ENCODE results near the gene COMMD4. TPM values are rescaled to one million over a fixed set of nuclear protein-coding genes. Genes with fewer than 3 reads are reported as not detected.

Gene COMMD4
- total and polyA plus RNA-seq, 2 of the 8 experiments (the other 6 are each of a cell fraction or from before 2014, with no cell fraction given), result 131 to 236 TPM

GRCh38 chr15:75348034-75348561 is 12.2 kb downstream of the COMMD4 start:
- H3K23ac ChIP-seq (ENCODE audit: insufficient read length), result no peak overlapping the region
- H2BK120ac ChIP-seq (replicated peaks; ENCODE audit: low read depth, low read length), result no peak overlapping the region
- H3K18ac ChIP-seq (ENCODE audit: extremely low read depth, low read length), result no peak overlapping the region; the same call in 1 of the 2 replicates
- H3K79me2 ChIP-seq (ENCODE audit: control insufficient read depth in 1 of 2, insufficient read depth in 2 of 2, low read length in 2 of 2), result no peaks in the 10 kb centered on the region
- H3K4ac ChIP-seq (replicated peaks; ENCODE audit: insufficient read length, low read depth, low read length), result peak overlapping the region; percentile 85
- no peaks in the 10 kb centered on the region for H3K9me3 ChIP-seq (ENCODE audit: insufficient read depth in 2 of 2, low read depth in 1 of 2, low read length in 1 of 2)
- peak overlapping the region; percentile 46 for H3K56ac ChIP-seq (replicated peaks; ENCODE audit: insufficient read length, low read depth, low read length)
- no peak overlapping the region for H4K5ac ChIP-seq (ENCODE audit: insufficient read length, low read depth, low read length)
- H2BK5ac ChIP-seq (ENCODE audit: low read depth, low read length), result no peak overlapping the region
- H4K91ac ChIP-seq (replicated peaks; ENCODE audit: insufficient read length, low read length), result peak overlapping the region; percentile 74
- peak overlapping the region in 3 of 4 experiments; percentile 26 to 65 (median 56); a peak in 5 of 7 replicates for H3K9ac ChIP-seq (replicated peaks in 1 of 4; ENCODE audit: extremely low read depth in 1 of 4, low read depth in 3 of 4, low read length in 3 of 4)
- H3K27me3 ChIP-seq (replicated peaks in 1 of 4; ENCODE audit: control insufficient read depth in 3 of 4, extremely low read depth in 1 of 4, insufficient read depth in 3 of 4, low read length in 3 of 4), result peaks cover 0 to 31% (median 16%) of the 10 kb centered on the region in 4 experiments; a peak in 5 of 7 replicates
- no peak overlapping the region for H2AK5ac ChIP-seq (ENCODE audit: low read depth, low read length)
- FAIRE-seq (no peak), DNase-seq (ENCODE audit: low read depth in 1 of 2, low spot score in 2 of 2) (peak in 1 of 2 experiments; percentile 64)
- peak overlapping the region; percentile 84 to 85 for H3K4me2 ChIP-seq (ENCODE audit: insufficient read depth in 1 of 2, low read depth in 2 of 2, low read length in 2 of 2)
- CTCF ChIA-PET (ENCODE audit: partially characterized antibody), result interaction anchor here (1.1 to 1.6 kb wide), 4 partner anchors 12 to 42 kb away, joined by 3 to 6 read pairs (median 4); partner anchors contain the start of gene MAN2C1
- H2BK12ac ChIP-seq (ENCODE audit: low read depth, low read length), result no peak overlapping the region
- H3K36me3 ChIP-seq (ENCODE audit: control insufficient read depth in 2 of 4, insufficient read depth in 4 of 4, low read length in 3 of 4), result no peaks in the 10 kb centered on the region
- H4K8ac ChIP-seq (ENCODE audit: extremely low read depth, insufficient read depth, low read length), result no peak overlapping the region; the same call in 1 of the 2 replicates
- 8% methylated on average over 4 of the region's 45 CpGs; no CpG with 5 or more reads in 1 of the 2 experiments for WGBS, 2 experiments (ENCODE audit: extremely low coverage in 1 of 2, insufficient coverage in 1 of 2, insufficient read length in 1 of 2, insufficient replicate concordance in 2 of 2, low coverage in 1 of 2, low lambda C conversion rate in 2 of 2, missing lambda C conversion rate in 1 of 2)
- H4K20me1 ChIP-seq (replicated peaks in 1 of 2; ENCODE audit: control insufficient read depth in 1 of 2, insufficient read depth in 2 of 2, low read length in 2 of 2), result peaks cover 0 to 7% of the 10 kb centered on the region in 2 experiments
- H3K79me1 ChIP-seq (ENCODE audit: low read depth, low read length), result no peaks in the 10 kb centered on the region
- H3K14ac ChIP-seq (ENCODE audit: insufficient read length), result no peak overlapping the region
- POLR2A ChIA-PET (ENCODE audit: partially characterized antibody), result interaction anchor here (1.3 to 8.2 kb wide), 6 partner anchors 9 to 86 kb away, joined by 3 to 69 read pairs (median 10); partner anchors contain the start of genes COMMD4 and MAN2C1
- no peak overlapping the region for H3K27ac ChIP-seq (ENCODE audit: low read depth, low read length)
- no peak overlapping the region for H2BK20ac ChIP-seq (ENCODE audit: low read length)
- peaks cover 0 to 9% (median 5%) of the 10 kb centered on the region in 4 experiments; a peak in 4 of 7 replicates for H3K4me1 ChIP-seq (replicated peaks in 1 of 4; ENCODE audit: control insufficient read depth in 3 of 4, insufficient read depth in 4 of 4, low read length in 3 of 4)
- peak overlapping the region; percentile 69; the same call in 1 of the 2 replicates for H2AFZ ChIP-seq (ENCODE audit: low read length)
- H3K23me2 ChIP-seq (ENCODE audit: low read depth, low read length), result peaks cover 17% of the 10 kb centered on the region
- no peak for TF ChIP-seq YY1 (IDR thresholded peaks at IDR 0.05; ENCODE audit: low read depth, low read length)
- H2BK15ac ChIP-seq (ENCODE audit: low read length), result no peak overlapping the region; the same call in 1 of the 2 replicates
- peak overlapping the region; percentile 63 to 87 (median 76) for H3K4me3 ChIP-seq (ENCODE audit: extremely low read depth in 1 of 4, insufficient read depth in 2 of 4, low read depth in 3 of 4, low read length in 4 of 4)
